Suprapubic skin (tissue), 4 donors: ENCODE data around the gene JAKMIP1.

Source experiments
- POLR2A ChIP-seq, 2 donors: fragments of 450-650 bp; IDR thresholded peaks; one replicate each; pipeline ENCODE4 v1.6.1; 2017; ENCODE audit warnings: antibody characterized with exemption in 2 of 2, mild to moderate bottlenecking in 2 of 2, moderate library complexity in 2 of 2
- POLR2AphosphoS5 ChIP-seq, 3 donors: sonication (generic); formaldehyde crosslinking; IDR thresholded peaks; one replicate each; pipeline ENCODE4 v1.6.1; 2017; ENCODE audit warnings: antibody characterized with exemption in 3 of 3

DNA sequence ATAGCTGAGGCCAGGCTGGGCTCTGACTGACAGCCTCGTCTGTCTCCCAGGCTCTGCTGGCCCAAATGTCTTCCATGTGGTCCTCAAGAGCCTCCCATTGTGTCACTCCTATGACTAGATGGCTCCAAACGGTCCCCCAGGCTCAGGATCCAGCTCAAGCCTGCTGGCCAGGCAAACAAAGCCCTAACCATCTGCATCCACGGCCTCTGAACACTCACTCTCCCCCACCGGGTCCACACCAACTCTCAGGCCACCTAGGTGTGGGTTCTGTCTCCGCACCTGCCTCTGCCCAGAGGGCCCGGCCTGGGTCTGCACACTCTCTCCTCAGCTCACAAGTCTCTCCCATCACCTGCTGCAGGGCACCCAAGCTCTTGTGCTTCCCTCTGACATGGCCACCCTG, 52.9 kb downstream of the JAKMIP1 start:
- no peak for TF ChIP-seq POLR2A (IDR thresholded peaks at IDR 0.05)
- no peak for TF ChIP-seq POLR2AphosphoS5 (IDR thresholded peaks at IDR 0.05)
